Omental fat pad (tissue), 4 donors: ENCODE results near the gene KRT86. TPM values are rescaled to one million over a fixed set of nuclear protein-coding genes. Genes with fewer than 3 reads are reported as not detected.
A peak's percentile ranks its signal among the peaks of the same experiment; 100 is the strongest.

Experiments used
- ATAC-seq: fragments of 150-250 bp; one replicate; pipeline ENCODE4 v1.9.1; 2016; ENCODE audit warnings: mild to moderate bottlenecking, moderate library complexity; ENCODE audit not compliant: low FRiP score
- DNase-seq: peaks from one replicate; pipeline ENCODE4 v3.0.0-alpha.2; 2019; ENCODE audit warnings: low spot score
- CTCF ChIP-seq, 3 donors: fragments of 450-650 bp; IDR thresholded peaks; one replicate each; pipeline ENCODE4 v1.5.1; 2016 to 2017; ENCODE audit warnings: antibody characterized with exemption in 3 of 3, mild to moderate bottlenecking in 3 of 3, moderate library complexity in 2 of 3
- total RNA-seq, 4 donors: library from RNA; depleted of rRNA; stranded (reverse); fragments of >200 nt; gene quantifications; one replicate each; pipeline ENCODE4 v1.1.0, GENCODE V29; 2016

The KRT86 gene
- total RNA-seq, 4 donors from 2014 or later: 0.37 TPM; not detected in 3

GRCh38 chr12:52230364-52231281 is 43.8 kb upstream of the KRT86 start:
- ATAC-seq (peak; percentile 76), DNase-seq (peak; percentile 21)
- no peak for TF ChIP-seq CTCF (IDR thresholded peaks at IDR 0.05)

GRCh38 chr12:52231305-52232202 is 42.9 kb upstream of the KRT86 start:
- no peak for TF ChIP-seq CTCF (IDR thresholded peaks at IDR 0.05)
- no peak for ATAC-seq
- peak; percentile 16 for DNase-seq

GRCh38 chr12:52232203-52232673 is 42.2 kb upstream of the KRT86 start:
- DNase-seq: peak; percentile 20
- no peak for ATAC-seq
- no peak for TF ChIP-seq CTCF (IDR thresholded peaks at IDR 0.05)

GRCh38 chr12:52232674-52233461 is 41.6 kb upstream of the KRT86 start, which contains the start of gene KRT7:
TSS of gene KRT7 (plus strand) at chr12:52233243. CDS start at chr12:52233297, 54 bp downstream.
- TF ChIP-seq CTCF (IDR thresholded peaks at IDR 0.05): no peak
- ATAC-seq (peak; percentile 52), DNase-seq (peak; percentile 22)

GRCh38 chr12:52233462-52234207 is 40.8 kb upstream of the KRT86 start:
- ATAC-seq: no peak
- peak; percentile 20 for DNase-seq
- TF ChIP-seq CTCF (IDR thresholded peaks at IDR 0.05): no peak
